Ovary (tissue), 9 donors: Measurements from ENCODE around the gene RNGTT. TPM values are rescaled to one million over a fixed set of nuclear protein-coding genes. Genes with fewer than 3 reads are reported as not detected.
A peak's percentile ranks its signal among the peaks of the same experiment; 100 is the strongest.
"Not testable (repeated sequence)": the region's sequence is repeated elsewhere in the genome, so short reads cannot be mapped to it uniquely, and the experiment has no call there.

ENCODE experiments used
- DNase-seq, 5 donors: peaks; one replicate each; pipeline ENCODE4 v3.0.0-alpha.2; 2019 to 2020
- H3K27ac ChIP-seq, 2 donors: fragments of 200-600 bp; one replicate each; pipeline versions ENCODE4 v1.5.1 to v1.8.0; 2019 to 2022
- H3K27me3 ChIP-seq: fragments of 200-600 bp; one replicate; pipeline ENCODE4 v1.8.0; 2022
- H3K36me3 ChIP-seq: fragments of 200-600 bp; sonication (generic); one replicate; pipeline ENCODE4 v1.5.1; 2019
- H3K4me1 ChIP-seq: one replicate; pipeline ENCODE4 v1.8.1; 2013; ENCODE audit warnings: mild to moderate bottlenecking, moderate library complexity; ENCODE audit not compliant: insufficient read depth
- H3K4me3 ChIP-seq: fragments of 200-600 bp; sonication (generic); one replicate; pipeline ENCODE4 v1.5.1; 2017
- H3K9me3 ChIP-seq, 2 donors: fragments of 200-600 bp in 1 of 2; sonication (generic) in 1 of 2; one replicate each; pipeline versions ENCODE4 v1.5.1 to v1.8.1; 2013 to 2019; ENCODE audit warnings: mild to moderate bottlenecking in 1 of 2, moderate library complexity in 1 of 2
- EP300 ChIP-seq: sonication (generic); formaldehyde crosslinking; IDR thresholded peaks from one replicate; pipeline ENCODE4 v1.6.1; 2017; ENCODE audit warnings: antibody characterized with exemption
- POLR2A ChIP-seq: fragments of 450-650 bp; IDR thresholded peaks from one replicate; pipeline ENCODE4 v1.6.1; 2017; ENCODE audit warnings: antibody characterized with exemption, mild to moderate bottlenecking, moderate library complexity
- WGBS, 3 donors: extraction: QIAGEN DNeasy Blood & Tissue Kit in 1 of 3; methylation state at CpG; one replicate each; pipeline versions ENCODE4 v1.1.5 to v1.1.7; 2013 to 2017; 5-methylcytosine and 5-hydroxymethylcytosine counted together
- intact Hi-C, 4 donors: fragments of 100-400 bp; cut with DNase I; formaldehyde crosslinking; loops; one replicate each; pipeline versions ENCODE4 v1.11.0 to v1.15.1; 2022 to 2023
- polyA plus RNA-seq, 2 donors: library from polyadenylated mRNA; stranded (reverse); fragments of 200-250 nt in 1 of 2; fragments of 350-450 nt in 1 of 2; fragmentation: Illumina TruSeq in 1 of 2; extraction: RNeasy Lipid Tissue Mini Kit (QIAGEN cat#74804) in 1 of 2; gene quantifications; one replicate each; pipeline ENCODE4 v1.2.3, GENCODE V29; 2013 to 2014
- total RNA-seq, 7 donors: library from RNA; depleted of rRNA in 2 of 7; stranded (reverse); fragments of >200 nt in 2 of 7; fragmentation: NEBNext Ultra II Directional in 3 of 7; extraction: Animal tissue kit (Norgen Biotek cat#: 25700) in 3 of 7; gene quantifications; one replicate each; pipeline versions ENCODE4 v1.1.0 to v1.2.4, GENCODE V29; 2016 to 2023
- TF ChIP-seq, protein P1 (sequence below), 3 donors: fragments of 450-650 bp in 2 of 3; fragments of 200-600 bp in 1 of 3; IDR thresholded peaks; one replicate each; pipeline versions ENCODE4 v1.5.1 to v1.8.0; 2016 to 2022; ENCODE audit warnings: antibody characterized with exemption in 3 of 3, mild to moderate bottlenecking in 1 of 3
- donor health status: DM: no; HTN: no; CAD: no; lungs with moderate emphysema.
- donor health status: DM: no; HTN: no; CAD: no.
- donor health status: Bipolar disorder and iron deficiency.
- donor health status: DM: yes; HTN: yes; CAD: no.
- donor health status: DM: no; HTN: no; CAD: no.
- donor health status: DM: yes; HTN: yes; CAD: no.

Gene RNGTT
- total and polyA plus RNA-seq, 9 donors = 3.9 to 17.9 (median 10.5) TPM

DNA sequence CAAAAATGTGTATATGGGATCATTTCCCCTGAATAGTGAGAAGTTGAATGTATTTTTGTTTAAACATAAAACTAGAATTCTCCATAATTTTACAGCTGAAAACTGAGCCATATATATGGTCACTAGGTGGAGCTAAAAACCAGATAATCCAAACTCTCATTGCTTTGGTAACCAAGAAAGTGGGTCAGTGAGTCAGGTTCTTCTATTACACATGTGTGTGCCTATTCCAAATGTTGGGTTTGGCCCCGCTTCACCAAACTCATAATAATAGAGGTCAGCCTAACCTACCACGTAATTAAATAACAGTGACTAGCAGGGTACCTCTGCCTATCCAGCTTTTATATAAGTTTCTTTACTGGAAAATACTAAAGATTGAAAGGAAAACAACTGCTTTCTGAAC lies 19.3 kb upstream of the RNGTT start:
- DNase-seq = peak; percentile 44 to 75 (median 49)
- intact Hi-C loops = loop anchor here (5.0 to 10.0 kb wide), 4 partner anchors 102 to 385 kb away; partner anchors contain the start of genes PNRC1 (in 1 of the 4) and UBE2J1 (in 1 of the 4)
- WGBS, 3 donors = 1 to 2% (median 1%) methylated on average over 2 of the region's 2 CpGs

GRCh38 chr6:88975369-88975768 lies 12.0 kb upstream of the RNGTT start:
- Histone ChIP-seq H3K36me3 (no peaks in the 10 kb centered on the region), H3K27ac (no peak overlapping the region), H3K27me3 (no peaks in the 10 kb centered on the region), H3K9me3 (no peaks in the 10 kb centered on the region), H3K4me3 (no peak overlapping the region), H3K4me1 (no peaks in the 10 kb centered on the region)
- DNase-seq = no peak
- intact Hi-C loops = no loop called here
- no peak for TF ChIP-seq POLR2A
- TF ChIP-seq, protein P1, sequence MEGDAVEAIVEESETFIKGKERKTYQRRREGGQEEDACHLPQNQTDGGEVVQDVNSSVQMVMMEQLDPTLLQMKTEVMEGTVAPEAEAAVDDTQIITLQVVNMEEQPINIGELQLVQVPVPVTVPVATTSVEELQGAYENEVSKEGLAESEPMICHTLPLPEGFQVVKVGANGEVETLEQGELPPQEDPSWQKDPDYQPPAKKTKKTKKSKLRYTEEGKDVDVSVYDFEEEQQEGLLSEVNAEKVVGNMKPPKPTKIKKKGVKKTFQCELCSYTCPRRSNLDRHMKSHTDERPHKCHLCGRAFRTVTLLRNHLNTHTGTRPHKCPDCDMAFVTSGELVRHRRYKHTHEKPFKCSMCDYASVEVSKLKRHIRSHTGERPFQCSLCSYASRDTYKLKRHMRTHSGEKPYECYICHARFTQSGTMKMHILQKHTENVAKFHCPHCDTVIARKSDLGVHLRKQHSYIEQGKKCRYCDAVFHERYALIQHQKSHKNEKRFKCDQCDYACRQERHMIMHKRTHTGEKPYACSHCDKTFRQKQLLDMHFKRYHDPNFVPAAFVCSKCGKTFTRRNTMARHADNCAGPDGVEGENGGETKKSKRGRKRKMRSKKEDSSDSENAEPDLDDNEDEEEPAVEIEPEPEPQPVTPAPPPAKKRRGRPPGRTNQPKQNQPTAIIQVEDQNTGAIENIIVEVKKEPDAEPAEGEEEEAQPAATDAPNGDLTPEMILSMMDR (IDR thresholded peaks at IDR 0.05) = no peak
- TF ChIP-seq EP300 = no peak
- 64 to 69% (median 69%) methylated on average over 3 of the region's 3 CpGs for WGBS, 3 donors

More for the DNA sequence above, 19.3 kb upstream of the RNGTT start:
- TF ChIP-seq, protein P1 (IDR thresholded peaks at IDR 0.05) = peak; percentile 51 to 84 (median 83)
- no peak for TF ChIP-seq POLR2A
- Histone ChIP-seq H3K4me3 (no peak overlapping the region), H3K27ac (no peak overlapping the region), H3K36me3 (no peaks in the 10 kb centered on the region), H3K9me3 (no peaks in the 10 kb centered on the region), H3K4me1 (no peaks in the 10 kb centered on the region), H3K27me3 (no peaks in the 10 kb centered on the region)

DNA sequence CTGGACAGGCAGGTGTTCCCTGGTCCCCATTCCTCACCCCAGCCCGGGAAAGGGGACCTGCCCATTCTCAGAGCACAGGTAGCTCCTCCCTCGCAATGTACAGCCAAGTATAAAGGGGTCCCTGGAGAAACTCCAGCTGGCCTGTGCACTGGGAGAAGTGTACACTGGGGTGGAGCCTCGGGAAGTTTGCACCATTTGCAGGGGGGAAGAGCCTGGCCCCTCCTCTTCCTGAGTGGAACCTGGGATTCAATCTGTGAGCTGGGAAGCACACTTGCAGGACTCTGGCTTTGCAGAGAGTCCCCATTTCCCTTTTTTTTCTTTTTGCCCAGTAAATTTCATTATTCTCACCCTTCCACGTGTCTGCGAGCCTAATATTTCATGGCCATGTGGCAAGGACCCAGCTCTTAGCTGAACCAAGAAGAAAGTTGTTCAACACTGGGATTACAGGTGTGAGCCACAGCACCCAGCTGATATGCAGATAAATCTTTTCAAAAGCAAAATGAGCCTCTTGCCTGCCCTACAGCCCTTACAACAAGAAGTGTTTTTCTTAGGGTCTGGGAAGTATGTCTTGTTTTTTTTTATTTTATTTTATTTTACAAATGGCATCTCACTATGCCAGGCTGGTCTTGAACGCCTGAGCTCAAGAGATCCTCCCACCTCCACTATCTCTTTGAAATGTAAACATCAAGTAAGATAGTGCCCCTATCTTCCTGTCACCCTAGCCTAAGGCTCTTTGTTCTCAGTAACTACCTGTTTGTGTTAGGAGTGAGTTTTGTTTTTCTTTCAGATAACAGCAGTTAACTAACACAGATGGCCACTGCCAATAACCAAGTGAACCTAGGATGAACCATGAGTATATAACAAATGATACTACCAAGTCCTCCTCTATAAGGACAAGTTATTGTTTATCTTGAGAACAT lies 9.3 kb upstream of the RNGTT start:
- no peaks in the 10 kb centered on the region for H3K36me3 ChIP-seq
- no peaks in the 10 kb centered on the region for H3K9me3 ChIP-seq
- intact Hi-C loops = no loop called here
- DNase-seq = no peak
- H3K4me3 ChIP-seq = no peak overlapping the region
- H3K4me1 ChIP-seq = no peaks in the 10 kb centered on the region
- no peaks in the 10 kb centered on the region for H3K27me3 ChIP-seq
- WGBS, 3 donors = 29 to 34% (median 34%) methylated on average over 6 of the region's 6 CpGs
- TF ChIP-seq, protein P1 (IDR thresholded peaks at IDR 0.05) = no peak
- no peak for TF ChIP-seq POLR2A
- no peak for TF ChIP-seq EP300
- no peak overlapping the region for H3K27ac ChIP-seq

GRCh38 chr6:88970301-88970700 lies 6.9 kb upstream of the RNGTT start:
- TF ChIP-seq EP300 = no peak
- TF ChIP-seq, protein P1 (IDR thresholded peaks at IDR 0.05) = no peak
- TF ChIP-seq POLR2A = no peak
- H3K27ac ChIP-seq = no peak overlapping the region
- no peaks in the 10 kb centered on the region for H3K27me3 ChIP-seq
- no peaks in the 10 kb centered on the region for H3K36me3 ChIP-seq
- intact Hi-C loops = no loop called here
- WGBS, 3 donors = 88 to 90% (median 89%) methylated on average over 2 of the region's 2 CpGs
- no peak for DNase-seq
- H3K4me1 ChIP-seq = no peaks in the 10 kb centered on the region
- H3K4me3 ChIP-seq = no peak overlapping the region
- H3K9me3 ChIP-seq = no peaks in the 10 kb centered on the region

GRCh38 chr6:88969255-88969654 lies 5.8 kb upstream of the RNGTT start:
- intact Hi-C loops, H3K36me3 ChIP-seq: not testable (repeated sequence)
- 68 to 88% (median 72%) methylated on average over 2 of the region's 2 CpGs for WGBS, 3 donors

More at GRCh38 chr6:88969255-88969654, 5.8 kb upstream of the RNGTT start:
- not testable (repeated sequence) for H3K9me3 ChIP-seq, H3K4me1 ChIP-seq, H3K27ac ChIP-seq, DNase-seq, H3K4me3 ChIP-seq, H3K27me3 ChIP-seq
